RWPE2 (cell line): Measurements from ENCODE around the gene OSBPL10.

ENCODE experiments used
- ATAC-seq: fragments of 200-7000 bp; cut with Tn5 transposase; 3 replicates; pipeline ENCODE4 v1.9.1; 2021; ENCODE audit warnings: low read depth
- DNase-seq: peaks from one replicate; pipeline ENCODE4 v3.0.0-alpha.2; 2020; ENCODE audit warnings: low spot score
- H3K27ac ChIP-seq: fragments of 450-650 bp; 2 replicates; pipeline ENCODE4 v1.5.1; 2017; ENCODE audit warnings: mild to moderate bottlenecking; ENCODE audit not compliant: poor library complexity, severe bottlenecking
- H3K27me3 ChIP-seq: fragments of 250-450 bp; sonication (Bioruptor Pico); 2 replicates; pipeline ENCODE4 v1.5.1; 2021; ENCODE audit warnings: mild to moderate bottlenecking, moderate library complexity; ENCODE audit not compliant: insufficient read depth, poor library complexity, severe bottlenecking
- H3K36me3 ChIP-seq: fragments of 250-450 bp; sonication (Bioruptor Pico); 2 replicates; pipeline ENCODE4 v1.5.1; 2020; ENCODE audit warnings: low read depth, mild to moderate bottlenecking, moderate library complexity
- H3K4me1 ChIP-seq: fragments of 250-450 bp; sonication (Bioruptor Pico); 2 replicates; pipeline ENCODE4 v1.5.1; 2021; ENCODE audit warnings: mild to moderate bottlenecking, moderate library complexity; ENCODE audit not compliant: insufficient read depth, poor library complexity, severe bottlenecking
- H3K4me3 ChIP-seq: fragments of 250-450 bp; sonication (Bioruptor Pico); 2 replicates; pipeline ENCODE4 v1.5.1; 2021; ENCODE audit warnings: mild to moderate bottlenecking, moderate library complexity; ENCODE audit not compliant: severe bottlenecking
- H3K9me3 ChIP-seq: fragments of 250-450 bp; sonication (Bioruptor Pico); 2 replicates; pipeline ENCODE4 v1.5.1; 2021; ENCODE audit warnings: mild to moderate bottlenecking, moderate library complexity; ENCODE audit not compliant: severe bottlenecking
- CTCF ChIP-seq: fragments of 450-650 bp; IDR thresholded peaks from one replicate; pipeline ENCODE4 v1.5.1; 2017; ENCODE audit warnings: mild to moderate bottlenecking, moderate library complexity; ENCODE audit not compliant: poor library complexity, severe bottlenecking

OSBPL10 gene

GRCh38 chr3:31909455-31909854 lies 71.6 kb downstream of the OSBPL10 start:
- H3K27me3 ChIP-seq: no peaks in the 10 kb centered on the region
- DNase-seq (no peak), ATAC-seq (no peak)
- no peaks in the 10 kb centered on the region for H3K36me3 ChIP-seq
- H3K4me1 ChIP-seq: peaks cover 47% of the 10 kb centered on the region
- H3K9me3 ChIP-seq: no peaks in the 10 kb centered on the region
- H3K27ac ChIP-seq: peak overlapping the region; percentile 76
- TF ChIP-seq CTCF: no peak
- no peak overlapping the region for H3K4me3 ChIP-seq

GRCh38 chr3:31908391-31909097 lies 72.5 kb downstream of the OSBPL10 start:
- Histone ChIP-seq H3K9me3 (no peaks in the 10 kb centered on the region), H3K4me3 (no peak overlapping the region), H3K4me1 (peaks cover 56% of the 10 kb centered on the region), H3K27me3 (no peaks in the 10 kb centered on the region), H3K27ac (peak overlapping the region; percentile 76), H3K36me3 (no peaks in the 10 kb centered on the region)
- ATAC-seq (no peak), DNase-seq (no peak)
- TF ChIP-seq CTCF: peak; percentile 47

DNA sequence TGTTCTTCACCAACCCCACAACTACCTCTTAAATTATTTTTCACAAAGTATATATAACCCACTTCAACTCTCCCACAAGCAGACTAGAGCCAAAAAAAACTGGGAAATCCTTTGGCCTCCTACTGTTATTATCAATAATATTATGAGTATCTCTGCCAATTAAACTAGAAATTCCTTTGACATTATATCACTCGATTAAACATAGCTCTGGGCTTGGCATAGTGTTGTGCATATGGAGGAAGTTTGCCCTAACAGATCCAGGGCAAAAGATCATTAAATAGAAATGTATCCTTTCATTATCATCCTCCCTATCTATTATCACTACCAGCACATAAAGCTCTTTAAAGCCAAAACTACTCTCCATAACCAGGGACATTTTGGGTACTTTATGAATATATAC lies 74.9 kb downstream of the OSBPL10 start:
- Histone ChIP-seq H3K36me3 (no peaks in the 10 kb centered on the region), H3K9me3 (no peaks in the 10 kb centered on the region), H3K4me1 (peaks cover 53% of the 10 kb centered on the region), H3K27ac (peak overlapping the region; percentile 76), H3K27me3 (no peaks in the 10 kb centered on the region), H3K4me3 (no peak overlapping the region)
- ATAC-seq (peak; percentile 62), DNase-seq (no peak)
- no peak for TF ChIP-seq CTCF

DNA sequence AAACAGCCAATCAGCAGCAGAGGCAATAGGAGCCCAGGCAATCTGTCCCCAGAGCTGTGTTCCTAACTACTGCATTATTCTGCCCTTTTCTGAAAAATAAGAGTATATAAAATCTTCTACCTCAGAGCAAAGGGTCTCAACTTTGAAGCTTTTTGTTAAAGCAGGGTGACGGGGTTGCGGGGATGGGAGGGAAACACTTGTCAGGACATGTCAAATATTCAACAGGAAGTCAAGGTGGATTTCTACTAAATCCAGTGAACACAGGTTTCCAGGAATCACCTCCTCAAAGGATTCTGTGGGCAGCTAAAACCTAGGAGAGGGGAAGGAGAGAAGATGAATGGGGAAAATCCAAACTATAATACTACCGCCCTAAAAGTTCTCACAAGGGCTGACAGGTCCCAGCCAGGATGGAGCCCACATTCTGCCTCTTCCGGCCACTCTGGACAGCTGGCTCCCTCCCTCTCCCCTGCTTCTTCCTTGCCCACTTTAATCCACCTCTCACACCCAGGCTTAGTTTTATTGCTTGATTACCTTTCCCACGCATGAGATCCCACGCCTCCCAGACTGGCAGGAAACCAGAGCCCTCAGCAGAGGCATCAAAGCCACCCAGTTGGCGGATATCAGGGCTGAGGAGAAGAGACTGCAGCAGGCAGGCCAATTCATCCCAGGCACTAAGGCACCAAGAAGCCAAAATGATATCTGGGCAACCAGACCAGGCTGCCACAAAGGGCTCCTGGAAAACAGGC lies 77.2 kb downstream of the OSBPL10 start:
- Histone ChIP-seq H3K27me3 (no peaks in the 10 kb centered on the region), H3K9me3 (no peaks in the 10 kb centered on the region), H3K4me3 (no peak overlapping the region), H3K4me1 (peaks cover 65% of the 10 kb centered on the region), H3K27ac (peak overlapping the region; percentile 76), H3K36me3 (no peaks in the 10 kb centered on the region)
- ATAC-seq: peak; percentile 40
- TF ChIP-seq CTCF: no peak
- DNase-seq: no peak

GRCh38 chr3:31900583-31900982 lies 80.5 kb downstream of the OSBPL10 start:
- Histone ChIP-seq H3K36me3 (no peaks in the 10 kb centered on the region), H3K9me3 (no peaks in the 10 kb centered on the region), H3K4me3 (no peak overlapping the region), H3K27me3 (no peaks in the 10 kb centered on the region), H3K27ac (peak overlapping the region; percentile 36), H3K4me1 (peaks cover 64% of the 10 kb centered on the region)
- DNase-seq: no peak
- TF ChIP-seq CTCF: no peak
- no peak for ATAC-seq
